Measurements from ENCODE around the gene TMEM41A.

Gene TMEM41A

GRCh38 chr3:185498503-185499396 lies at the start of gene TMEM41A:
Gene TMEM41A (minus strand): TSS chr3:185499035. CDS start chr3:185498961, 74 bp downstream.
- peaks cover 32% of the 10 kb centered on the region for H3K36me3 ChIP-seq (ENCODE audit: insufficient read depth, low read length)
- peak within 1 kb of the TSS; percentile 76 to 82; a peak in 3 of 4 replicates for H3K4me3 ChIP-seq (ENCODE audit: low read depth in 1 of 2, low read length in 2 of 2)
- H3K9ac ChIP-seq (ENCODE audit: low read depth, low read length): peak within 1 kb of the TSS; percentile 92
- H3K9me3 ChIP-seq (ENCODE audit: insufficient read depth, low read length, severe bottlenecking): no peaks in the 10 kb centered on the region
- no peaks in the 10 kb centered on the region for H3K27me3 ChIP-seq (ENCODE audit: insufficient read depth, low read length, poor library complexity)
- H4K20me1 ChIP-seq (ENCODE audit: insufficient read depth, low read length): peaks cover 11% of the 10 kb centered on the region
- H3K4me2 ChIP-seq (ENCODE audit: insufficient read depth, low read length): peak within 1 kb of the TSS; percentile 78
- peaks cover 27% of the 10 kb centered on the region for H3K79me2 ChIP-seq (ENCODE audit: insufficient read depth, low read length)
- ATAC-seq (ENCODE audit: insufficient read depth, low read depth) (peak; percentile 96), DNase-seq (peak; percentile 91)
- H3K4me1 ChIP-seq (ENCODE audit: insufficient read depth, low read length): peaks cover 23% of the 10 kb centered on the region
- H2AFZ ChIP-seq (ENCODE audit: low read depth, low read length): peak within 1 kb of the TSS; percentile 91
- H3K27ac ChIP-seq (ENCODE audit: low read length): peak within 1 kb of the TSS; percentile 74
- TF ChIP-seq EZH2 (IDR thresholded peaks at IDR 0.05; ENCODE audit: borderline replicate concordance, low read depth, low read length, severe bottlenecking): no peak
- TF ChIP-seq CTCF (IDR thresholded peaks at IDR 0.05; ENCODE audit: borderline replicate concordance, extremely low read depth, low read length, poor library complexity, severe bottlenecking): no peak

GRCh38 chr3:185540695-185541094 lies 41.9 kb upstream of the TMEM41A start:
- H3K4me1 ChIP-seq (ENCODE audit: insufficient read depth, low read length): peaks cover 9% of the 10 kb centered on the region
- no peak overlapping the region for H2AFZ ChIP-seq (ENCODE audit: low read depth, low read length)
- H4K20me1 ChIP-seq (ENCODE audit: insufficient read depth, low read length): no peaks in the 10 kb centered on the region
- no peaks in the 10 kb centered on the region for H3K36me3 ChIP-seq (ENCODE audit: insufficient read depth, low read length)
- no peaks in the 10 kb centered on the region for H3K79me2 ChIP-seq (ENCODE audit: insufficient read depth, low read length)
- H3K9me3 ChIP-seq (ENCODE audit: insufficient read depth, low read length, severe bottlenecking): no peaks in the 10 kb centered on the region
- no peaks in the 10 kb centered on the region for H3K27me3 ChIP-seq (ENCODE audit: insufficient read depth, low read length, poor library complexity)
- no peak overlapping the region for H3K9ac ChIP-seq (ENCODE audit: low read depth, low read length)
- DNase-seq (no peak), ATAC-seq (ENCODE audit: insufficient read depth, low read depth) (no peak)
- H3K27ac ChIP-seq (ENCODE audit: low read length): no peak overlapping the region
- TF ChIP-seq EZH2 (IDR thresholded peaks at IDR 0.05; ENCODE audit: borderline replicate concordance, low read depth, low read length, severe bottlenecking) (no peak), CTCF (IDR thresholded peaks at IDR 0.05; ENCODE audit: borderline replicate concordance, extremely low read depth, low read length, poor library complexity, severe bottlenecking) (no peak)
- H3K4me2 ChIP-seq (ENCODE audit: insufficient read depth, low read length): no peak overlapping the region
- H3K4me3 ChIP-seq (ENCODE audit: low read depth in 1 of 2, low read length in 2 of 2): no peak overlapping the region

- no peak overlapping the region for H2AFZ ChIP-seq (ENCODE audit: low read depth, low read length)
- peaks cover 9% of the 10 kb centered on the region for H3K4me1 ChIP-seq (ENCODE audit: insufficient read depth, low read length)
- no peaks in the 10 kb centered on the region for H3K27me3 ChIP-seq (ENCODE audit: insufficient read depth, low read length, poor library complexity)
- TF ChIP-seq EZH2 (IDR thresholded peaks at IDR 0.05; ENCODE audit: borderline replicate concordance, low read depth, low read length, severe bottlenecking): no peak
- no peak for TF ChIP-seq CTCF (IDR thresholded peaks at IDR 0.05; ENCODE audit: borderline replicate concordance, extremely low read depth, low read length, poor library complexity, severe bottlenecking)
- no peak overlapping the region for H3K9ac ChIP-seq (ENCODE audit: low read depth, low read length)
- H3K4me2 ChIP-seq (ENCODE audit: insufficient read depth, low read length): no peak overlapping the region
- no peak overlapping the region for H3K27ac ChIP-seq (ENCODE audit: low read length)
- no peak overlapping the region for H3K4me3 ChIP-seq (ENCODE audit: low read depth in 1 of 2, low read length in 2 of 2)
- ATAC-seq (ENCODE audit: insufficient read depth, low read depth): no peak
- DNase-seq: no peak
- no peaks in the 10 kb centered on the region for H3K36me3 ChIP-seq (ENCODE audit: insufficient read depth, low read length)
- H3K79me2 ChIP-seq (ENCODE audit: insufficient read depth, low read length): no peaks in the 10 kb centered on the region
- H3K9me3 ChIP-seq (ENCODE audit: insufficient read depth, low read length, severe bottlenecking): no peaks in the 10 kb centered on the region
- no peaks in the 10 kb centered on the region for H4K20me1 ChIP-seq (ENCODE audit: insufficient read depth, low read length)
Measured at GRCh38 chr3:185539934-185540333, 41.1 kb upstream of the TMEM41A start.
